HCT116 (cell line): ENCODE measurements around the gene UBXN2A. TPM values are rescaled to one million over a fixed set of nuclear protein-coding genes. Genes with fewer than 3 reads are reported as not detected.

Source experiments
- ATAC-seq: fragments of 200-7000 bp; cut with Tn5 transposase; 2 replicates; pipeline ENCODE4 v1.9.1; 2020; ENCODE audit warnings: mild to moderate bottlenecking, moderate library complexity
- BruUV-seq: library from RNA; stranded (reverse); fragments of 400-500 nt; replicated peaks from 2 replicates; lab custom pipeline; 2021; lab: Mats Ljungman, UMichigan
- CTCF ChIA-PET: fragments of 300-600 bp; sonication (Branson Sonifier 250); formaldehyde crosslinking; loops from one replicate; lab custom pipeline; 2021; ENCODE audit warnings: antibody characterized with exemption; lab: Charles Lee
- POLR2A ChIA-PET: fragments of 300-600, 350-600 bp; sonication (Branson Sonifier 250); formaldehyde crosslinking; loops from one replicate; lab custom pipeline; 2021; ENCODE audit warnings: antibody characterized with exemption; lab: Charles Lee
- RAD21 ChIA-PET, 2 experiments: fragments of 300-600 bp; sonication (Branson Sonifier 250); formaldehyde crosslinking; loops; one replicate each; lab custom pipeline; 2023; ENCODE audit warnings: low total read pairs in 2 of 2; ENCODE audit not compliant: uncharacterized antibody in 2 of 2, unreplicated experiment in 2 of 2, low non-redundant PET in 1 of 2; lab: Charles Lee
- DNase-seq: peaks from one replicate; pipeline ENCODE4 v3.0.0-alpha.2; 2010; ENCODE audit warnings: low read depth, low spot score
- H2AFZ ChIP-seq: fragments of 200-600 bp; shearing (Covaris generic), sonication (generic); 2 replicates; pipeline ENCODE4 v1.6.1; 2017; ENCODE audit warnings: low read depth, mixed run types, mixed read lengths, antibody characterized with exemption, low read length; ENCODE audit not compliant: poor library complexity, severe bottlenecking
- H3K27ac ChIP-seq: 2 replicates; pipeline ENCODE4 v1.5.1; 2012; ENCODE audit warnings: low read depth, low read length
- H3K27me3 ChIP-seq: fragments of 200-600 bp; sonication (generic); 2 replicates; pipeline ENCODE4 v1.6.1; 2016; ENCODE audit warnings: mixed run types, low read length, mixed read lengths; ENCODE audit not compliant: insufficient read depth
- H3K36me3 ChIP-seq, 2 experiments: fragments of 200-500 bp in 1 of 2; fragments of 200-600 bp in 1 of 2; sonication (Bioruptor generic) in 1 of 2; sonication (generic) in 1 of 2; 2 replicates each; pipeline versions ENCODE4 v1.5.1 to v1.6.1; 2014 to 2016; ENCODE audit warnings: low read length in 2 of 2, inconsistent platforms in 1 of 2, mixed read lengths in 1 of 2, mixed run types in 1 of 2; ENCODE audit not compliant: insufficient read depth in 2 of 2, control insufficient read depth in 1 of 2
- H3K4me1 ChIP-seq, 2 experiments: fragments of 200-600 bp in 1 of 2; sonication (generic) in 1 of 2; 2 replicates each; pipeline versions ENCODE4 v1.5.1 to v1.6.1; 2012 to 2017; ENCODE audit warnings: low read length in 2 of 2, inconsistent platforms in 1 of 2, mild to moderate bottlenecking in 1 of 2, mixed read lengths in 1 of 2, mixed run types in 1 of 2, moderate library complexity in 1 of 2; ENCODE audit not compliant: insufficient read depth in 2 of 2, control insufficient read depth in 1 of 2
- H3K4me2 ChIP-seq: fragments of 200-600 bp; sonication (generic); 2 replicates; pipeline ENCODE4 v1.6.1; 2017; ENCODE audit warnings: mixed run types, low read length, mixed read lengths
- H3K4me3 ChIP-seq, 2 experiments: fragments of 200-600 bp in 1 of 2; sonication (generic) in 1 of 2; replicated peaks in 1 of 2; 2 replicates each; pipeline ENCODE4 v1.5.1; 2011 to 2016; ENCODE audit warnings: low read length in 2 of 2, control low read depth in 1 of 2, low read depth in 1 of 2, mild to moderate bottlenecking in 1 of 2, mixed read lengths in 1 of 2, mixed run types in 1 of 2
- H3K79me2 ChIP-seq: fragments of 200-600 bp; sonication (generic); 2 replicates; pipeline ENCODE4 v1.6.1; 2017; ENCODE audit warnings: mild to moderate bottlenecking, mixed run types, low read length, moderate library complexity, mixed read lengths; ENCODE audit not compliant: insufficient read depth
- H3K9ac ChIP-seq: fragments of 200-600 bp; sonication (generic); 2 replicates; pipeline ENCODE4 v1.6.1; 2016; ENCODE audit warnings: low read length, mixed read lengths
- H3K9me2 ChIP-seq: fragments of 200-600 bp; sonication (generic), shearing (Covaris generic); 2 replicates; pipeline ENCODE4 v1.6.1; 2017; ENCODE audit warnings: mixed run types, mild to moderate bottlenecking, moderate library complexity; ENCODE audit not compliant: insufficient read depth
- H3K9me3 ChIP-seq, 2 experiments: fragments of 200-500 bp in 1 of 2; fragments of 200-600 bp in 1 of 2; sonication (Bioruptor generic) in 1 of 2; sonication (generic) in 1 of 2; 2 replicates each; pipeline ENCODE4 v1.6.1; 2014 to 2017; ENCODE audit warnings: low read length in 2 of 2, mixed read lengths in 2 of 2, inconsistent platforms in 1 of 2, low read depth in 1 of 2, mild to moderate bottlenecking in 1 of 2, mixed run types in 1 of 2, moderate library complexity in 1 of 2; ENCODE audit not compliant: control insufficient read depth in 1 of 2, insufficient read depth in 1 of 2
- H4K20me1 ChIP-seq: fragments of 200-600 bp; sonication (generic), shearing (Covaris generic); 2 replicates; pipeline ENCODE4 v1.6.1; 2017; ENCODE audit warnings: mixed run types, mild to moderate bottlenecking, moderate library complexity; ENCODE audit not compliant: insufficient read depth
- CEBPB ChIP-seq: IDR thresholded peaks from 2 replicates; pipeline ENCODE4 v1.6.1; 2012; ENCODE audit warnings: low read depth
- EGR1 ChIP-seq: IDR thresholded peaks from 2 replicates; pipeline ENCODE4 v1.6.1; 2012; ENCODE audit warnings: low read depth
- EZH2 ChIP-seq: fragments of 200-600 bp; sonication (generic); IDR thresholded peaks from 2 replicates; pipeline ENCODE4 v1.6.1; 2017; ENCODE audit warnings: antibody characterized with exemption, mixed run types
- POLR2AphosphoS5 ChIP-seq: IDR thresholded peaks from 2 replicates; pipeline ENCODE4 v1.6.1; 2011; ENCODE audit warnings: mild to moderate bottlenecking, low read depth, low read length, moderate library complexity
- RAD21 ChIP-seq: IDR thresholded peaks from 2 replicates; pipeline ENCODE4 v1.6.1; 2012; ENCODE audit warnings: low read depth, mild to moderate bottlenecking
- SIN3A ChIP-seq: IDR thresholded peaks from 2 replicates; pipeline ENCODE4 v1.6.1; 2012; ENCODE audit warnings: low read depth
- YY1 ChIP-seq: IDR thresholded peaks from 2 replicates; pipeline ENCODE4 v1.6.1; 2011; ENCODE audit warnings: low read length, low read depth, moderate library complexity, mild to moderate bottlenecking; ENCODE audit not compliant: insufficient replicate concordance; ENCODE audit errors: extremely low read depth
- intact Hi-C: fragments of 100-400 bp; cut with micrococcal nuclease; formaldehyde crosslinking; loops from 2 replicates; pipeline ENCODE4 v1.10.0; 2022
- total RNA-seq: library from RNA; stranded (reverse); gene quantifications from one replicate; pipeline ENCODE4 v1.2.1, GENCODE V29; 2021; ENCODE audit not compliant: unreplicated experiment

UBXN2A gene
- total RNA-seq, 1 experiment from 2014 or later: 14.1 TPM

DNA sequence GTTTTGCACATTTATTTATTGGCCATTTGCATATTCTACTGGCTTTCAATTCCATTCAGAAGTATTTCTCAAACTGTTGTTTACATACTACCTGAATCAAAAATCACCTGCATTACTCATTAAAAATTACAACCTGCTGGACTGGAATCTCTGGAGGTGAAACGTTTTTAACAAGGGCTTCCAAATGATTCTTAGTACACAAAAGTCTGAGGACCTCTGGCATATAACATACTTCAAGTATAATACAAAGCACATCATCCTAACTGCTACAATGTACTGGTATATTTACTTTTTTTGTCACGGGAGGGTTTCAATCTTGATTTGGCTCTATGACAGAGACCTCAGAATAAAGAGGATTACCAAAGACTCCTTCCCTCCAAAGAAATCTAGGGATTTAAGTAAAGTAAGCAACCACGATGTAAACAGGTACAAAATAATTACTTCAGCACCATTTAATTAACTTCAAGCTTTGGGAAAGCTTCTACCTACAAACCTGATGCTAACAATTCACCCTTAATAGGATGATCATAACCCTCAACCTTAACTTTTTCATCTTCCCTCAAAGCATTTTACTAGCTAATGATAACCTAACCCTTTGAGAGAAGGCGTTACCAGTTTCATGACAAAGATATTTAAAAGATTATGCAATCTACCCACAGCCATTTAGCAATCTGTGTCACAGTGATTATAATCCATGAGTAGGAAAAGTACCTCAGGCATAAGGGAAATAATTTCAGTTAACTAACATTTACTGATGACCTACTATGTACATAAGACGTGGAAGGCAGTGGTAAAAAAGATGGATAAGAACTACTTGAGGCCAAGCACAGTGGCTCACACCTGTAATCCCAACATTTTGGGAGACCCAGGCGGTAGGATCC lies 38.1 kb upstream of the UBXN2A start:
- no peak overlapping the region for H3K4me2 ChIP-seq
- BruUV-seq: no TSS peak
- no peak for ATAC-seq
- peaks cover 34% of the 10 kb centered on the region for H3K79me2 ChIP-seq
- H3K9me3 ChIP-seq: no peaks in the 10 kb centered on the region
- no peaks in the 10 kb centered on the region for H4K20me1 ChIP-seq
- ChIA-PET RAD21 (no interaction called here), POLR2A (no interaction called here), CTCF (no interaction called here)
- H2AFZ ChIP-seq: no peak overlapping the region
- H3K4me1 ChIP-seq: peaks cover 21 to 25% of the 10 kb centered on the region in 2 experiments
- no peak for DNase-seq
- no peak overlapping the region for H3K27ac ChIP-seq
- TF ChIP-seq RAD21: no peak
- peak; percentile 61 for TF ChIP-seq CEBPB
- H3K9me2 ChIP-seq: no peaks in the 10 kb centered on the region
- H3K4me3 ChIP-seq: no peak overlapping the region
- no peaks in the 10 kb centered on the region for H3K36me3 ChIP-seq
- no peaks in the 10 kb centered on the region for H3K27me3 ChIP-seq
- no peak overlapping the region for H3K9ac ChIP-seq
- intact Hi-C loops: no loop called here

GRCh38 chr2:23903034-23903433 lies 37.2 kb upstream of the UBXN2A start:
- no TSS peak for BruUV-seq
- no peak overlapping the region for H3K27ac ChIP-seq
- no peaks in the 10 kb centered on the region for H4K20me1 ChIP-seq
- no peaks in the 10 kb centered on the region for H3K36me3 ChIP-seq
- H3K9me3 ChIP-seq: no peaks in the 10 kb centered on the region
- H3K4me2 ChIP-seq: no peak overlapping the region
- DNase-seq (no peak), ATAC-seq (no peak)
- RAD21 ChIA-PET: no interaction called here
- H3K79me2 ChIP-seq: peaks cover 34% of the 10 kb centered on the region
- H3K9me2 ChIP-seq: no peaks in the 10 kb centered on the region
- intact Hi-C loops: no loop called here
- peaks cover 21 to 25% of the 10 kb centered on the region in 2 experiments for H3K4me1 ChIP-seq
- no peak overlapping the region for H3K9ac ChIP-seq
- TF ChIP-seq POLR2AphosphoS5 (no peak), RAD21 (no peak), YY1 (no peak), EGR1 (no peak), EZH2 (no peak), SIN3A (no peak)
- POLR2A ChIA-PET: no interaction called here
- no peaks in the 10 kb centered on the region for H3K27me3 ChIP-seq
- CTCF ChIA-PET: no interaction called here
- H2AFZ ChIP-seq: no peak overlapping the region
- H3K4me3 ChIP-seq: no peak overlapping the region
